ENCODE data around the gene XRRA1. TPM values are rescaled to one million over a fixed set of nuclear protein-coding genes. Genes with fewer than 3 reads are reported as not detected.

Gene XRRA1
- total RNA-seq, 1 experiment from 2014 or later = 26.0 TPM

GRCh38 chr11:74791333-74792100, 157.4 kb downstream of the XRRA1 start:
- no peak for DNase-seq (ENCODE audit: low read depth)
- in situ Hi-C loops (cut with HindIII; ENCODE audit: low pct_unique_long_range_greater_than_20kb, low sequenced_read_pairs) = no loop called here

Other genes with a start within 250 kb of the XRRA1 start
- not detected in 2 replicates for gene CHRDL2, start 217.7 kb downstream of the XRRA1 start, total RNA-seq (2014; rRNA removed; shearing (Covaris generic); ENCODE audit: low replicate concordance)
- 4.8 and 5.1 TPM in 2 replicates for gene RNF169, start 200.2 kb downstream of the XRRA1 start, total RNA-seq (2014; rRNA removed; shearing (Covaris generic); ENCODE audit: low replicate concordance)
- gene SPCS2, start 175 bp upstream of the XRRA1 start, total RNA-seq (2014; rRNA removed; shearing (Covaris generic); ENCODE audit: low replicate concordance) = 6.7 and 23.7 TPM in 2 replicates
- gene NEU3, start 39.8 kb upstream of the XRRA1 start, total RNA-seq (2014; rRNA removed; shearing (Covaris generic); ENCODE audit: low replicate concordance) = 1.4 and 2.4 TPM in 2 replicates
- not detected in 2 replicates for gene OR2AT4, start 147.8 kb upstream of the XRRA1 start, total RNA-seq (2014; rRNA removed; shearing (Covaris generic); ENCODE audit: low replicate concordance)
- 5.0 and 15.6 TPM in 2 replicates for gene SLCO2B1, start 202.0 kb upstream of the XRRA1 start, total RNA-seq (2014; rRNA removed; shearing (Covaris generic); ENCODE audit: low replicate concordance)